Measurements from ENCODE around the gene TUBB6. TPM values are rescaled to one million over a fixed set of nuclear protein-coding genes. Genes with fewer than 3 reads are reported as not detected.

Gene TUBB6
- total and polyA plus RNA-seq, 2 of the 8 experiments (the other 6 are each of a cell fraction or from before 2014, with no cell fraction given), result 126 to 223 TPM

- TF ChIP-seq, protein P1, sequence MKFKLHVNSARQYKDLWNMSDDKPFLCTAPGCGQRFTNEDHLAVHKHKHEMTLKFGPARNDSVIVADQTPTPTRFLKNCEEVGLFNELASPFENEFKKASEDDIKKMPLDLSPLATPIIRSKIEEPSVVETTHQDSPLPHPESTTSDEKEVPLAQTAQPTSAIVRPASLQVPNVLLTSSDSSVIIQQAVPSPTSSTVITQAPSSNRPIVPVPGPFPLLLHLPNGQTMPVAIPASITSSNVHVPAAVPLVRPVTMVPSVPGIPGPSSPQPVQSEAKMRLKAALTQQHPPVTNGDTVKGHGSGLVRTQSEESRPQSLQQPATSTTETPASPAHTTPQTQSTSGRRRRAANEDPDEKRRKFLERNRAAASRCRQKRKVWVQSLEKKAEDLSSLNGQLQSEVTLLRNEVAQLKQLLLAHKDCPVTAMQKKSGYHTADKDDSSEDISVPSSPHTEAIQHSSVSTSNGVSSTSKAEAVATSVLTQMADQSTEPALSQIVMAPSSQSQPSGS (IDR thresholded peaks at IDR 0.05; ENCODE audit: low read length), result no peak
- TF ChIP-seq CHD2 (IDR thresholded peaks at IDR 0.05; ENCODE audit: low read length) (0 out of 2 replicates have a peak, but pooled peaks have one; percentile 32), POLR2A (IDR thresholded peaks at IDR 0.05; ENCODE audit: control extremely low read depth in 1 of 2, low read depth in 2 of 2, low read length in 2 of 2) (no peak; a peak in 2 of 3 replicates), RFX5 (IDR thresholded peaks at IDR 0.05; ENCODE audit: borderline replicate concordance, low read depth, low read length) (no peak), ASH2L (IDR thresholded peaks at IDR 0.05; ENCODE audit: low read length) (peak; percentile 60), GABPA (IDR thresholded peaks at IDR 0.05; ENCODE audit: borderline replicate concordance, insufficient read depth, low read length) (no peak), ATF3 (IDR thresholded peaks at IDR 0.05; ENCODE audit: insufficient read depth, low read depth, low read length) (no peak), GTF2F1 (IDR thresholded peaks at IDR 0.05; ENCODE audit: borderline replicate concordance, low read depth, low read length) (no peak), RAD21 (IDR thresholded peaks at IDR 0.05 in 1 of 2, conservative IDR thresholded peaks at IDR 0.05 in 1 of 2; ENCODE audit: low read depth in 2 of 2, low read length in 2 of 2) (peak; percentile 17 to 23; a peak in 2 of 4 replicates), KDM4A (IDR thresholded peaks at IDR 0.05; ENCODE audit: low read depth, low read length, severe bottlenecking) (peak; percentile 81)
- TF ChIP-seq, protein P2, sequence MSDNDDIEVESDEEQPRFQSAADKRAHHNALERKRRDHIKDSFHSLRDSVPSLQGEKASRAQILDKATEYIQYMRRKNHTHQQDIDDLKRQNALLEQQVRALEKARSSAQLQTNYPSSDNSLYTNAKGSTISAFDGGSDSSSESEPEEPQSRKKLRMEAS (IDR thresholded peaks at IDR 0.05), result peak; percentile 44; the same call in 1 of the 2 replicates
- TF ChIP-seq, protein P3, sequence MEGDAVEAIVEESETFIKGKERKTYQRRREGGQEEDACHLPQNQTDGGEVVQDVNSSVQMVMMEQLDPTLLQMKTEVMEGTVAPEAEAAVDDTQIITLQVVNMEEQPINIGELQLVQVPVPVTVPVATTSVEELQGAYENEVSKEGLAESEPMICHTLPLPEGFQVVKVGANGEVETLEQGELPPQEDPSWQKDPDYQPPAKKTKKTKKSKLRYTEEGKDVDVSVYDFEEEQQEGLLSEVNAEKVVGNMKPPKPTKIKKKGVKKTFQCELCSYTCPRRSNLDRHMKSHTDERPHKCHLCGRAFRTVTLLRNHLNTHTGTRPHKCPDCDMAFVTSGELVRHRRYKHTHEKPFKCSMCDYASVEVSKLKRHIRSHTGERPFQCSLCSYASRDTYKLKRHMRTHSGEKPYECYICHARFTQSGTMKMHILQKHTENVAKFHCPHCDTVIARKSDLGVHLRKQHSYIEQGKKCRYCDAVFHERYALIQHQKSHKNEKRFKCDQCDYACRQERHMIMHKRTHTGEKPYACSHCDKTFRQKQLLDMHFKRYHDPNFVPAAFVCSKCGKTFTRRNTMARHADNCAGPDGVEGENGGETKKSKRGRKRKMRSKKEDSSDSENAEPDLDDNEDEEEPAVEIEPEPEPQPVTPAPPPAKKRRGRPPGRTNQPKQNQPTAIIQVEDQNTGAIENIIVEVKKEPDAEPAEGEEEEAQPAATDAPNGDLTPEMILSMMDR (IDR thresholded peaks at IDR 0.05; ENCODE audit: control extremely low read depth in 1 of 3, insufficient read depth in 1 of 3, low read depth in 1 of 3, low read length in 3 of 3), result peak in 2 of 3 experiments; percentile 40 to 83; a peak in 3 of 4 replicates
These were observed 36.4 kb upstream of the TUBB6 start (continued) for GRCh38 chr18:12271376-12272235.

Measured in H1 (cell line).